DMS153 (cell line): Measurements from ENCODE around the gene DCAF4.
"Not testable (repeated sequence)": the region's sequence is repeated elsewhere in the genome, so short reads cannot be mapped to it uniquely, and the experiment has no call there.

Experiments
- DNase-seq: peaks from one replicate; lab custom pipeline; 2025; lab: John Stamatoyannopoulos, UW

DCAF4 gene

DNA sequence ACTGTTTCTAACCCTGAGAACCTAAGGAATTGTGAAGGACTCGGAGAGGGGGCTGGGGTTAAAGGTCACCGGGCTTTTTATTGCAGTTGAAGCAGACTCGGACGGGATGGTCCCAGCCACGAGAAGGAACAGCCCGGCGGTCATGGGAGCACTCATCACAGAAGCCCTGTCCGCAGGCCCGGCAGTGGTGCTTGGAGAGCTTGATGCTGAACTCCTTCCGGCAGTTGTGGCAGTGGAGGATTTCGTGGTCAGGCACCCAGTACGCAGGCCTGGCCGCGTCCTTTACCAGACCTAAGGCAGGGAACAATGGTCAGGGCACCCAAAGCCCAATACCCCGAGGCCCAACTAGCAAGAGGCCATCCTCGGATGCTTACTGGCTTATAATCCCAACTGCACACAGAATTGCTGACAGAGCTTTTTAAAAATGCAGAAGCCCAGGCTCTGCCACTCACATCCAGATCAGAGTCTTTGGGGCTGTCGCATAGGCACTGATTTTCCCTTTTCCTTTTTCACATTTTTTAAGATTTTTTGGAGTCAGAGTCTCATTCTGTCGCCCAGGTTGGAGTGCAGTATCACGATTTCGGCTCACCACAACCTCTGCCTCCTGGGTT is 44.7 kb downstream of the DCAF4 start:
- no peak for DNase-seq

DNA sequence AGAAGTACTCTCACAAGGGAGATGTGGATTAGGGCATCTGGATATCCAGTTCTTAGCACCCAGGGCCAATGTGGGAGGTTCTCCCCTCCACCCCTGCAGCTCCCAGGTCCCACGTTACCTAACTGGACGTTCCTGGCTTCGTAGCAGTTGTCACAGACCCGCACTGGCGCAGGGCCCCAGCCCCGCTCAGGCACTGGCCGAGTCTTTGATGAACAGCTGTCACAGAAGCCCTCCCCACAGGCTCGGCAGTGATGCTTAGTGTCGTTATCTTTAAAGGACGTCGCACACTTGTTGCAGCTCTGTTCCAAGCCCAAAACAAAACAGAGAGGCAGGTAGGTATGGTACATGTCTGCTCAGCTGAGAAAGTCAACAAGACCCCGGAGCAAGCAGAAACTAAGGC is 48.4 kb downstream of the DCAF4 start:
- DNase-seq = no peak

GRCh38 chr14:72975770-72976169 is 49.5 kb downstream of the DCAF4 start:
- no peak for DNase-seq

GRCh38 chr14:72978856-72979255 is 52.6 kb downstream of the DCAF4 start:
- no peak for DNase-seq

DNA sequence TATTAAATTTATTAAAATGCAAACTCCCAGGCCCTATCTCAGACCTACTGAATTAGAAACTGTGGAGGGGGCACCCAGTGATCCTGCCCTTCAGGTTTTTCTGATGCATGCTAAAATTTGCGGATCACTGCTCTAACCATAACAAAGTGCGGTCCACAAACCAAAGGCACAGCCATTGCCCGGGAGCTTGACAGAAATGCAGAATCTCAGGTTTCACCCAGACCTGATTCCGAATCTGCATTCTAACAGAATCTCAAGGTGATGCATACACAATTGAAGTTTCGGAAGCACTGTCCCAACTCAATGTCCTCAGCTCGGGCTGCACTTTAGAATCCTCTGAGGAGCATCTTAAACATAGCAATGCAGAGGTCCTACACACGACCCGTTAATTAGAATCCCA is 54.6 kb downstream of the DCAF4 start:
- no peak for DNase-seq

GRCh38 chr14:72982146-72982708 is 56.0 kb downstream of the DCAF4 start:
- no peak for DNase-seq

GRCh38 chr14:72986214-72986613 is 60.0 kb downstream of the DCAF4 start:
- DNase-seq = no peak

GRCh38 chr14:72986857-72987256 is 60.6 kb downstream of the DCAF4 start:
- no peak for DNase-seq

- no peak for DNase-seq
These were observed 63.9 kb downstream of the DCAF4 start for GRCh38 chr14:72990171-72990570.

GRCh38 chr14:72996916-72997315 is 70.7 kb downstream of the DCAF4 start:
- DNase-seq = no peak

GRCh38 chr14:72998252-72998903 is 72.1 kb downstream of the DCAF4 start:
- no peak for DNase-seq

DNA sequence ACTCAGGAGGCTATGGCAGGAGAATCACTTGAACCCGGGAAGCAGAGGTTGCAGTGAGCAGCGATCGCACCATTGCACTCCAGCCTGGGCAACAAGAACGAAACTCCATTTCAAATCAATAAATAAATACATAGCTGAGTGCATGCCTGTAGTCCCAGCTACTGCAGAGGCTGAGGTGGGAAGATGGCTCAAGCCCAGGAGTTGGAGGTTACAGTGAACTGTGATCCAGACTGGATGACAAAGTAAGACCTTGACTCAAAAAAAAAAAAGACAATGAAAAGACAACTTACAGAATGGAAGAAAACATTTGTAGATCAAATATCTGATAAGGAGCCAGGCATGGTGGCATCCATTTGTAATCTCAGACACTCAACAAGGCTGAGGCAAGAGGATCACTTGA is 73.1 kb downstream of the DCAF4 start:
- DNase-seq = no peak

GRCh38 chr14:73000073-73000472 is 73.8 kb downstream of the DCAF4 start:
- no peak for DNase-seq

GRCh38 chr14:73003681-73004080 is 77.4 kb downstream of the DCAF4 start:
- no peak for DNase-seq

DNA sequence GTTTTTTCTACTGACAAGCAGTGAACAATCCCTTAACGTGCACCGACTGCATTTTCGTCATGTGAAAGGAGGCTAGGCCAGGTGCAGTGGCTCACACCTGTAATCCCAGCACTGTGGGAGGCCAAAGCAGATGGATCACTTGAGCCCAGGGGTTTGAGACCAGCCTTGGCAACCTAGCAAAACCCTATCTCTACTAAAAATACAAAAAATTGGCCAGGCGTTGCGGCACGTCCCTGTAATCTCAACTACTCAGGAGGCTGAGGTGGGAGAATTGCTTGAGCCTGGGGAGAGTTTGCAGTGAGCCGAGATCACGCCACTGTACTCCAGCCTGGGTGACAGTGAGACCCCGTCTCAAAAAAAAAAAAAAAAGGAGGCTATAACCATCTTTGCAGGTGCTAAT is 78.4 kb downstream of the DCAF4 start:
- not testable (repeated sequence) for DNase-seq

DNA sequence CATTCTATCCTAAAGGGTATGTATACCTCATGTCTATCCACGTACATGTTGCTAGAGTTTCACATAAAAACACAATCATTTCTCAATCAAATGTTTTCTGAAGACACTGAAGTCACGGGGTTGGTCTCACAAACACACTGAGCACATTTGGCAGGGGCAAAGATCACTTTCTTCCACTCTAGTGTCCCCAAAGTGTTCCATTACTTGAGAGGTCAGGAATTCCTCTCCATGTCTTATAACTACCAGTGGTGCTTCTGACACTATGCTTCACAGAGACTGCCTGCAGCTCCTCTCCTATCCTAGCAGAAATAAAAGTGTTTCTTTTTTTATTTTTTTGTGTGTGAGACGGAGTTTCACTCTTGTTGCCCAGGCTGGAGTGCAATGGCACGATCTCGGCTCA is 81.6 kb downstream of the DCAF4 start:
- no peak for DNase-seq

GRCh38 chr14:73008501-73008900 is 82.2 kb downstream of the DCAF4 start:
- no peak for DNase-seq
